Measurements from ENCODE around the gene FAM204A.

FAM204A gene

DNA sequence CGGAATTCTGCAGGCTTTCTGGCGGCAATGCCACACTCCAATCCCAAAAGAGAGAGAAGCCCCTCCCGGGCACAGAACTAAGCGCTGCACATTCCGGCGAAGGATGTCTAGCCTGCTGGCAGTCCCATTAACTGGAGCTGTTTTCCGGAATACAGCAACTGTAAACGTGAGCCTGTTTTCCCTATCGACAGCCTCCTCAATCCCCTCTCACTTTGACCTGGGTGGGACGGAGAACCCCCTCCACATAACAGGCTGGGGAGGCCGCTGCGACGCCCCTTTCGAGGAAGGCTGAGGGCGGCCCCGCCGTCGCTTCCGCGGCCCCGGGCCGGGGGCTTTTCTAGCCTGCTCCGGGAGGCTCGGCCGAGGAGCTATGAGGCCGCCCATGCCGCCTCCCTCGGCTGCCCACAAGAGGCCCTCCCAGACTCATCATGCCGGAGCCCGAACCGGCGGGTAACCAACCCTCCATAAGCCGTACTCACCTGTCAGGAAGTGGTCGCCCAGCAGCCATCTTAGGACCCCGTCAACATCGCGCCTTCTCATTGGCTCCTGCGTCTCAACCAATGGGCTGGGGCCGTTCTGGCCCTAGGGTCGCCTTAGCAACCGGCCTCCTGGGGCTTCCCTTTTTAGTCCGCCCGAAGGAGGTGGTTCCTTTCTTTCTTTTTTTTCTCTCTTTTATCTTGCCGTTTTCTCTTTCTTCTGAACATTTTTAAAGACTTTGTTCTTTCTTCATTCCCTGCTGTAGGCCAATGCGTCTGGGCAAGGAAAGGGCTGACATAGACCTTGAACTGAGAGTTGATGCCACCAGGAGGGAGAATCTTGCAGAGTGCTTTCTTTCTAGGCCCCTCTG, at the start of gene FAM204A:
TSS of gene FAM204A (minus strand) at position 534 of the 847 bp plus-strand sequence. CDS start 5,909 bp downstream, outside the sequence.
- DNase-seq (ENCODE audit: insufficient read length, low spot score) (peak; percentile 86), FAIRE-seq (no peak)

- DNase-seq (ENCODE audit: insufficient read length, low spot score), result no peak
- no peak for FAIRE-seq
Measured at GRCh38 chr10:118383699-118384098, 41.6 kb upstream of the FAM204A start.

GRCh38 chr10:118383063-118383689, 41.1 kb upstream of the FAM204A start:
- FAIRE-seq, result no peak
- DNase-seq (ENCODE audit: insufficient read length, low spot score), result no peak

GRCh38 chr10:118374404-118374803, 32.3 kb upstream of the FAM204A start:
- FAIRE-seq, result no peak
- DNase-seq (ENCODE audit: insufficient read length, low spot score), result no peak

DNA sequence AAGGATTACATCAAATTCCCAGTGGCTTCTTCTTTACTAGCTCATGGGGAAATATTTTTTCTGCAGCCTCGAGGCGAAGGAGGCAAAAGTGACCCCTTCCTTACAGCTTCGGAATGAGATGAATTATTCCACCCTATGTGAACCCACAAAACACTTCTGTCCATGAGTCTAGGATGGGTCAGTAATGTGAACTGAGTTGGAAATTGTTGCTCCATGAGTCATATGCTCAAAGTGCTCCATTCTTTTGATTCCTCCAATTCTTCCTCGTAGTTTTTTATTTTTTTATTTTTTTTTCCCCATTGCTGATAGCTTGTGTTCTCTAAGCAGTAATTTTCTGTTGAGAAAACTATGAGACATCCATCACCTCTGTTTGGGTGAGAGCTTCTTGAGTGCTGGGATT, 31.7 kb upstream of the FAM204A start:
- FAIRE-seq (no peak), DNase-seq (ENCODE audit: insufficient read length, low spot score) (peak; percentile 28)

GRCh38 chr10:118370499-118370898, 28.4 kb upstream of the FAM204A start:
- DNase-seq (ENCODE audit: insufficient read length, low spot score), result no peak
- FAIRE-seq, result no peak

GRCh38 chr10:118369641-118370205, 27.6 kb upstream of the FAM204A start:
- no peak for DNase-seq (ENCODE audit: insufficient read length, low spot score)
- FAIRE-seq, result no peak

GRCh38 chr10:118365702-118366101, 23.6 kb upstream of the FAM204A start:
- no peak for DNase-seq (ENCODE audit: insufficient read length, low spot score)
- no peak for FAIRE-seq

DNA sequence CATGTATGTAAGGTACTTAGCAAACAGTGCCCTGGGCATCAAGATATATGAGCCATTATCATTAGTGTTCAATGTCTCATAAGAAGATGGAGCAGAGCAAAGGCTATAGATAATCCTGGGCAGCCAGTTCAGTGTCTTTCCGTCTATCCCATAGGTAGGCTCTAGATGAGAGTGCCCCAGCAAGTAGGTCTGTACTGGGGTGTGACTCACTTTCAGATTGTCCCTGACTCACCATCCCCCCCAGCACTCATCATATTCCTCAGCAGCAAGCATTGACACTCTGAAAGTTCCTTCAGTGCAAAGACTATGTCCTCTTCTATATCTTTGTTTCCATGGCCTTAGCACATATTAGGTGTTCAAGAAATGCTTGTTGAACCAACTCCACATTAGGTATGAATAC, 20.0 kb upstream of the FAM204A start:
- DNase-seq (ENCODE audit: insufficient read length, low spot score) (no peak), FAIRE-seq (no peak)

DNA sequence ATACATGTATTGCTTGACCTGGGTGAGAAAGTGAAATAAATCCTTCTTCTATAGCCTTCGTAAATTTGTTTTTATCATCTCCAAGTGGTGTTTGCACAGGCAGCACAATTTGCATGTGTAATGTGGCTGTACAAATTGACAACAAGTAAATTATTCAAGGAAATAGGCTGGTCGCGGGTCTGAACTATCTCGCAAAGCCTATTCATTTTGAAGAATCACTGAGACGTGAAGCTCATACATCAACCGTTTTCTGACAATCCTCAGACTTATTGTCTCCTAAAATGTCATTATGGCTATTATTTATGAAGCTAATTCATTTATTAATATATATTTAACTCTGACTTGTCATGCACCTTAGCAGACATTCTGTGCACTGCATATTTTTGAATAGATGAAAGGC, 16.2 kb upstream of the FAM204A start:
- DNase-seq (ENCODE audit: insufficient read length, low spot score) (no peak), FAIRE-seq (no peak)

GRCh38 chr10:118357841-118358240, 15.7 kb upstream of the FAM204A start:
- DNase-seq (ENCODE audit: insufficient read length, low spot score), result no peak
- FAIRE-seq, result no peak

DNA sequence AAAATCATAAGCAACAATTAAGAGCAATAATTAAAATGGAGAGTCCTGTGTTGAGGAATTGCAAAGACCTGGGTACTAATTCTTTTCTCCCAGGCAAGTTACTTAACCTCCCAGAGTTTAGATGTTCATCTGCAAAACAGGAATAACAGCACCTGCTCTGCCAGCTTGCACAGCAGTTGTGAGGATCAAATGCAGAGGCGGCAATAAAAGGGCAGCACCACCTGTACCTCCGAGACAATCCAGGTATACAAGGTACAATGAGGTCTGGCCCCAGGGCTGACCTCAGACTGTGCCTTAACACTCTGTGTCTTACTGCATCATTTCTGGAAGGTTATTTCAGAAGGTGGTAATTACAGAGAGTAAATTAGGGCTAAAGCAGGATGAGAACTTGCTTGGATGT, 14.5 kb upstream of the FAM204A start:
- DNase-seq (ENCODE audit: insufficient read length, low spot score), result no peak
- FAIRE-seq, result no peak

DNA sequence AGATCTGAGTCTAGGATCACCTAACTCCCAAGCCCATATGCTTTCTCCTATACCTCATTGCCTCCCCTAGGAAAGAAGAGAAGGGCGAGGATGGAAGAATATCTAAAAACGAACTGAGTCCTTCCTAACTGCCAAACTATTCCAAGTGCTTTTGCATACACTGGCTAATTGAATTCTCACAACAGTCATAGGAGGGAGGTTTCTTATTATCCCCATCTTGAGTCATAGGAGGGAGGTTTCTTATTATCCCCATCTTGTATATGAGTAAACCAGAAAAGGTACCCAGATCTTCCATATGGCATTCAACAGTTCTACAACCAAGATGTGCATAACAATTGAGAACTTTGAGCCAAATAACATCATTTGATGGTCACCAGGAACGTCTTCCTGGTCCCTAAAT, 13.1 kb upstream of the FAM204A start:
- no peak for FAIRE-seq
- DNase-seq (ENCODE audit: insufficient read length, low spot score), result no peak

DNA sequence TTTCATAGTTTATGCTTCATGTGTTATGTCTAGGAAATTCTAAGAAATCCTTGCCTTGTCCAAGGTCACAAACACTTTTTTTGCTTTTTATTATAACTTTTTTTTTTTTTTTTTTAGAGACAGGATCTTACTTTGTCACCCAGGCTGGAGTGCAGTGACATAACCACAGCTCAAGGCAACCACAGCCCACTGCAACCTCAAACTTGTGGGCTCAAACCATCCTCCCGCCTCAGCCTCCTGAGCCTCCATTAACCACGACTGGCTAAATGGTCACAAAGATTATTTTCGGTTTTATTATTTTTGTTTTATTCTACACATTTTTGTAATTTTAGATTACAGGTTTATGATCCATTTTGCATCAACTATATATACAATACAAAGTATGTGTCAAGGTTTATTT, 7.1 kb upstream of the FAM204A start:
- FAIRE-seq (no peak), DNase-seq (ENCODE audit: insufficient read length, low spot score) (no peak)

GRCh38 chr10:118343549-118343948, 1.4 kb upstream of the FAM204A start:
- DNase-seq (ENCODE audit: insufficient read length, low spot score) (no peak), FAIRE-seq (no peak)

GRCh38 chr10:118343115-118343514, 991 bp upstream of the FAM204A start:
- no peak for DNase-seq (ENCODE audit: insufficient read length, low spot score)
- no peak for FAIRE-seq

DNA sequence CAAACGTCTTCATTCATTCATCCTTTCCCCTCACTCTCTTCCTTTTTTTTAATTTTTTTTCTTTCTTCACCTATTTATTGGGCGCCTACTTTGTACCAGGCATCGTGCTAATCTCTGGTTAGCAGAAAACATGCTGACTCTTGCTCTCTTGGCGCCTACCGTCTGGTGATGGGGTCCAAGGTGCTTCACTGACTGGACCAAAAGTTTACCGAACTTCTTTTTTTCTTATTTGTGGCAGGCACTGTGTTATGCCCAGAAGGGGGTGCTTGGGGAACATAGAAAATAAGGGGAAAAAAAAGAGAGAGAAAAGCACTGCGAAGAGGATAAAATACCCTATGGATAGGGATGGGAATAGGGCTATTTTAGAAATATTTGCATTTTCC, 505 bp upstream of the FAM204A start:
- FAIRE-seq (no peak), DNase-seq (ENCODE audit: insufficient read length, low spot score) (no peak)

- FAIRE-seq (no peak), DNase-seq (ENCODE audit: insufficient read length, low spot score) (no peak)
Measured at GRCh38 chr10:118340486-118340885, 1.6 kb downstream of the FAM204A start.

DNA sequence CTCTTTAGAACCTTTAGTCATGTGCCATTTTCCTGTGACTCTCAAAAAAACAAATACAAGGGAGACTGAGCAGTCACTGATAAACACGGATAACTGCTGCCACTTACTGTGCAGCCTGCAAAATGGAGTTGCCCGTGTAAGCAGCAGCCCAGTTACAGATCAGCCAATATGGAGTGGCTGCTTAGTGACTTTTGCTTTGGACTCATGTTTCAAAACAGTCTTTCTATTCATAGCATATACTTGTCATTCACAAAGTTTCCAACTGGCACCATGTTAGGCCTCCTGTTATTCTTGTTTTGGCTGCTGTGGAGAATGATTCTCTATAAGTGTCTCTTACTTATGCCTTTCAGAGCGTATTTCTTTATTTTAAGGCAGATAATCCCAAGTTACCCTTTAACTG, 3.0 kb downstream of the FAM204A start:
- FAIRE-seq, result no peak
- no peak for DNase-seq (ENCODE audit: insufficient read length, low spot score)

- DNase-seq (ENCODE audit: insufficient read length, low spot score), result no peak
- no peak for FAIRE-seq
Measured at GRCh38 chr10:118337356-118337755, 4.8 kb downstream of the FAM204A start.

- DNase-seq (ENCODE audit: insufficient read length, low spot score), result no peak
- FAIRE-seq, result no peak
Measured at GRCh38 chr10:118333871-118334270, 8.3 kb downstream of the FAM204A start.

Measured in HTR-8/SVneo (cell line).